HCT116 (cell line): ENCODE results near the gene EXOSC9. TPM values are rescaled to one million over a fixed set of nuclear protein-coding genes. Genes with fewer than 3 reads are reported as not detected.

Experiments
- ATAC-seq: fragments of 200-7000 bp; cut with Tn5 transposase; 2 replicates; pipeline ENCODE4 v1.9.1; 2020; ENCODE audit warnings: mild to moderate bottlenecking, moderate library complexity
- BruUV-seq: library from RNA; stranded (reverse); fragments of 400-500 nt; replicated peaks from 2 replicates; lab custom pipeline; 2021; lab: Mats Ljungman, UMichigan
- CTCF ChIA-PET: fragments of 300-600 bp; sonication (Branson Sonifier 250); formaldehyde crosslinking; loops from one replicate; lab custom pipeline; 2021; ENCODE audit warnings: antibody characterized with exemption; lab: Charles Lee
- POLR2A ChIA-PET: fragments of 300-600, 350-600 bp; sonication (Branson Sonifier 250); formaldehyde crosslinking; loops from one replicate; lab custom pipeline; 2021; ENCODE audit warnings: antibody characterized with exemption; lab: Charles Lee
- RAD21 ChIA-PET, 2 experiments: fragments of 300-600 bp; sonication (Branson Sonifier 250); formaldehyde crosslinking; loops; one replicate each; lab custom pipeline; 2023; ENCODE audit warnings: low total read pairs in 2 of 2; ENCODE audit not compliant: uncharacterized antibody in 2 of 2, unreplicated experiment in 2 of 2, low non-redundant PET in 1 of 2; lab: Charles Lee
- DNase-seq: peaks from one replicate; pipeline ENCODE4 v3.0.0-alpha.2; 2010; ENCODE audit warnings: low read depth, low spot score
- H2AFZ ChIP-seq: fragments of 200-600 bp; shearing (Covaris generic), sonication (generic); 2 replicates; pipeline ENCODE4 v1.6.1; 2017; ENCODE audit warnings: low read depth, mixed run types, mixed read lengths, antibody characterized with exemption, low read length; ENCODE audit not compliant: poor library complexity, severe bottlenecking
- H3K27ac ChIP-seq: 2 replicates; pipeline ENCODE4 v1.5.1; 2012; ENCODE audit warnings: low read depth, low read length
- H3K27me3 ChIP-seq: fragments of 200-600 bp; sonication (generic); 2 replicates; pipeline ENCODE4 v1.6.1; 2016; ENCODE audit warnings: mixed run types, low read length, mixed read lengths; ENCODE audit not compliant: insufficient read depth
- H3K36me3 ChIP-seq, 2 experiments: fragments of 200-500 bp in 1 of 2; fragments of 200-600 bp in 1 of 2; sonication (Bioruptor generic) in 1 of 2; sonication (generic) in 1 of 2; 2 replicates each; pipeline versions ENCODE4 v1.5.1 to v1.6.1; 2014 to 2016; ENCODE audit warnings: low read length in 2 of 2, inconsistent platforms in 1 of 2, mixed read lengths in 1 of 2, mixed run types in 1 of 2; ENCODE audit not compliant: insufficient read depth in 2 of 2, control insufficient read depth in 1 of 2
- H3K4me1 ChIP-seq, 2 experiments: fragments of 200-600 bp in 1 of 2; sonication (generic) in 1 of 2; 2 replicates each; pipeline versions ENCODE4 v1.5.1 to v1.6.1; 2012 to 2017; ENCODE audit warnings: low read length in 2 of 2, inconsistent platforms in 1 of 2, mild to moderate bottlenecking in 1 of 2, mixed read lengths in 1 of 2, mixed run types in 1 of 2, moderate library complexity in 1 of 2; ENCODE audit not compliant: insufficient read depth in 2 of 2, control insufficient read depth in 1 of 2
- H3K4me2 ChIP-seq: fragments of 200-600 bp; sonication (generic); 2 replicates; pipeline ENCODE4 v1.6.1; 2017; ENCODE audit warnings: mixed run types, low read length, mixed read lengths
- H3K4me3 ChIP-seq, 2 experiments: fragments of 200-600 bp in 1 of 2; sonication (generic) in 1 of 2; replicated peaks in 1 of 2; 2 replicates each; pipeline ENCODE4 v1.5.1; 2011 to 2016; ENCODE audit warnings: low read length in 2 of 2, control low read depth in 1 of 2, low read depth in 1 of 2, mild to moderate bottlenecking in 1 of 2, mixed read lengths in 1 of 2, mixed run types in 1 of 2
- H3K79me2 ChIP-seq: fragments of 200-600 bp; sonication (generic); 2 replicates; pipeline ENCODE4 v1.6.1; 2017; ENCODE audit warnings: mild to moderate bottlenecking, mixed run types, low read length, moderate library complexity, mixed read lengths; ENCODE audit not compliant: insufficient read depth
- H3K9ac ChIP-seq: fragments of 200-600 bp; sonication (generic); 2 replicates; pipeline ENCODE4 v1.6.1; 2016; ENCODE audit warnings: low read length, mixed read lengths
- H3K9me2 ChIP-seq: fragments of 200-600 bp; sonication (generic), shearing (Covaris generic); 2 replicates; pipeline ENCODE4 v1.6.1; 2017; ENCODE audit warnings: mixed run types, mild to moderate bottlenecking, moderate library complexity; ENCODE audit not compliant: insufficient read depth
- H3K9me3 ChIP-seq, 2 experiments: fragments of 200-500 bp in 1 of 2; fragments of 200-600 bp in 1 of 2; sonication (Bioruptor generic) in 1 of 2; sonication (generic) in 1 of 2; 2 replicates each; pipeline ENCODE4 v1.6.1; 2014 to 2017; ENCODE audit warnings: low read length in 2 of 2, mixed read lengths in 2 of 2, inconsistent platforms in 1 of 2, low read depth in 1 of 2, mild to moderate bottlenecking in 1 of 2, mixed run types in 1 of 2, moderate library complexity in 1 of 2; ENCODE audit not compliant: control insufficient read depth in 1 of 2, insufficient read depth in 1 of 2
- H4K20me1 ChIP-seq: fragments of 200-600 bp; sonication (generic), shearing (Covaris generic); 2 replicates; pipeline ENCODE4 v1.6.1; 2017; ENCODE audit warnings: mixed run types, mild to moderate bottlenecking, moderate library complexity; ENCODE audit not compliant: insufficient read depth
- POLR2AphosphoS5 ChIP-seq: IDR thresholded peaks from 2 replicates; pipeline ENCODE4 v1.6.1; 2011; ENCODE audit warnings: mild to moderate bottlenecking, low read depth, low read length, moderate library complexity
- SIN3A ChIP-seq: IDR thresholded peaks from 2 replicates; pipeline ENCODE4 v1.6.1; 2012; ENCODE audit warnings: low read depth
- SRF ChIP-seq: IDR thresholded peaks from 2 replicates; pipeline ENCODE4 v1.6.1; 2012; ENCODE audit warnings: low read depth
- TCF7L2 ChIP-seq: IDR thresholded peaks from 2 replicates; pipeline ENCODE4 v1.7.0; 2011; ENCODE audit warnings: borderline replicate concordance, inconsistent platforms; ENCODE audit not compliant: insufficient read depth, insufficient read length; ENCODE audit errors: extremely low read depth
- YY1 ChIP-seq: IDR thresholded peaks from 2 replicates; pipeline ENCODE4 v1.6.1; 2011; ENCODE audit warnings: low read length, low read depth, moderate library complexity, mild to moderate bottlenecking; ENCODE audit not compliant: insufficient replicate concordance; ENCODE audit errors: extremely low read depth
- ZFX ChIP-seq: fragments of 450-650 bp; IDR thresholded peaks from 2 replicates; pipeline ENCODE4 v1.6.1; 2017
- ZNF274 ChIP-seq: fragments of 200-500 bp; sonication (Bioruptor generic); IDR thresholded peaks from 2 replicates; pipeline ENCODE4 v1.6.1; 2014; ENCODE audit warnings: mild to moderate bottlenecking, low read depth, low read length, inconsistent platforms
- intact Hi-C: fragments of 100-400 bp; cut with micrococcal nuclease; formaldehyde crosslinking; loops from 2 replicates; pipeline ENCODE4 v1.10.0; 2022
- total RNA-seq: library from RNA; stranded (reverse); gene quantifications from one replicate; pipeline ENCODE4 v1.2.1, GENCODE V29; 2021; ENCODE audit not compliant: unreplicated experiment

Gene EXOSC9
- total RNA-seq, 1 experiment from 2014 or later: 58.6 TPM

- Histone ChIP-seq H3K9ac (peak overlapping the region; percentile 92), H3K4me1 (peaks cover 3 to 11% of the 10 kb centered on the region in 2 experiments; a peak in 3 of 4 replicates), H3K36me3 (peaks cover 14 to 27% of the 10 kb centered on the region in 2 experiments; a peak in 3 of 4 replicates), H3K27ac (peak overlapping the region; percentile 58), H3K4me3 (peak overlapping the region; percentile 95 to 96), H2AFZ (peak overlapping the region; percentile 80), H4K20me1 (no peaks in the 10 kb centered on the region), H3K27me3 (no peaks in the 10 kb centered on the region), H3K9me2 (no peaks in the 10 kb centered on the region), H3K4me2 (peak overlapping the region; percentile 96), H3K79me2 (peaks cover 43% of the 10 kb centered on the region), H3K9me3 (no peaks in the 10 kb centered on the region)
- DNase-seq: no peak
- ATAC-seq: peak; percentile 23
- intact Hi-C loops: no loop called here
- POLR2A ChIA-PET: interaction anchor here (1.0 kb wide), 1 partner anchor 15 kb away, joined by 6 read pairs; no protein-coding TSS in a partner anchor
- CTCF ChIA-PET: no interaction called here
- TSS peak; percentile 99 for BruUV-seq
- TF ChIP-seq ZNF274 (no peak), SIN3A (no peak), POLR2AphosphoS5 (no peak), SRF (no peak), YY1 (no peak)
- RAD21 ChIA-PET: no interaction called here
These were observed 524 bp upstream of the EXOSC9 start for GRCh38 chr4:121800638-121800960.

- Histone ChIP-seq H3K27ac (peak overlapping the region; percentile 58), H4K20me1 (no peaks in the 10 kb centered on the region), H3K36me3 (peaks cover 18 to 27% of the 10 kb centered on the region in 2 experiments), H3K4me1 (peaks cover 3 to 11% of the 10 kb centered on the region in 2 experiments; a peak in 3 of 4 replicates), H3K4me3 (peak overlapping the region; percentile 95 to 96), H3K9me2 (no peaks in the 10 kb centered on the region), H2AFZ (peak overlapping the region; percentile 14), H3K4me2 (peak overlapping the region; percentile 96), H3K9ac (peak overlapping the region; percentile 92), H3K9me3 (no peaks in the 10 kb centered on the region), H3K79me2 (peaks cover 51% of the 10 kb centered on the region), H3K27me3 (no peaks in the 10 kb centered on the region)
- POLR2A ChIA-PET: interaction anchor here (1.0 kb wide), 1 partner anchor 16 kb away, joined by 6 read pairs; no protein-coding TSS in a partner anchor
- TSS peak; percentile 61 for BruUV-seq
- TF ChIP-seq TCF7L2: no peak
- no peak for TF ChIP-seq ZFX
- DNase-seq (no peak), ATAC-seq (no peak)
- intact Hi-C loops: no loop called here
- CTCF ChIA-PET: interaction anchor here (1.0 kb wide), 1 partner anchor 431 kb away, joined by 3 read pairs; no protein-coding TSS in a partner anchor
- RAD21 ChIA-PET: no interaction called here
These were observed 572 bp downstream of the EXOSC9 start for GRCh38 chr4:121801715-121802075.
